NCI-H446 (cell line): ENCODE results near the gene OR4D2.

Experiments used
- DNase-seq, 2 experiments: peaks; one replicate each; lab custom pipeline; 2025; lab: John Stamatoyannopoulos, UW

The OR4D2 gene

DNA sequence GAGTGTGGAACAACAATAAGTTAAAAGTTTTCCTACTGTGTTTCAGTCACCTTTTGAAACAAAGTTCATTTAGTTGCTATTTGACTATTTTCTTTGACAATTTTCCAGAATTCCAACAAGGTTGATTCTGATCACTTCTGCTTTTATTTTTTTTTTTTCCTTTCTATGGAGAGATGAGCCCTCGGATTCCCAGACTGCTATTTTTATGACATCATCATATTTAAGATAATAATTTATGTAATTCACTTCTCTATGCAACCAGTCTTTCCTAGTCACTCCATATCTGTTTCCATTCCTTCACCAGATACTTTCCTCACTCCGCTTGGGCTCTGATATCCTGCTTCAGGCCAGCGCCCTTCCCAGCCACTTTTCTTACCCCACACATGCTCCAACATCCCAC is 8.1 kb downstream of the OR4D2 start:
- no peak for DNase-seq

DNA sequence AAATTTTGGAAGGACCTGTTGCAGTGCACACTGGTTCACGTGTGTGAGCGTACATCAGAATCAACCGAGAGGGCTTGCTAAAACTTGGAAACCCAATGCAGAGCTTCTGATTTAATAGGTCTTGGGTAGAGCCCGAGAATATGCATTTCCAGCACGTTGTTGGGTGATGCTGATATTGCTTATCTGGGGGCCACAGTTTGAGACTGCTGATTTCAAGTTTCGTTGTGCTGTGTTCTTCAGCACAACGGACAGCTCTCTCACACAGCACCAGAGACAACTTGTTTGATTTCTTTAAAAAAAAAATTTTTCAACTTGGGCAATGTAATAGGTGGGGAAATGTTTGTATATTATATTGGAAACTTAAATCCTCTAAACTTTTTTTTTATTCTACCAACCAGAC is 9.4 kb downstream of the OR4D2 start:
- DNase-seq: no peak

DNA sequence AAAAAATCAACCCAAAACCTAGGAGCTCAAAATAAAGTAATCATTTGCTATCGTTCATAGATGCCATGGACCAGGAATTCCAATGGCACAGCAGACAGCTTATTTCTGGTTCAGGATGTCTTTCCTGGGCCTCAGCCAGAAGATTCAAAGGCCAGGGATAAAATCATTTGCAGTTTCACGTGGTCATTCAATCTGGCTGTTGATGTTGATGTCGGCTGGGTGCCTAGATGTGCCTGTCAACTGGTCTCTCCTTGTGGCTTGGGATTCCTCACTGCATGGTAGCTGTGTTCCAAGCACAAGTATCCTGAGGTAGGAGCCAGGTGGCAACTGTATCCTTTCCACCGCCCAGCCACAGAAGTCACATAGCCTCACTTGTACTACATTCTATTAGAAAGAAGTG is 15.0 kb downstream of the OR4D2 start:
- DNase-seq: no peak

DNA sequence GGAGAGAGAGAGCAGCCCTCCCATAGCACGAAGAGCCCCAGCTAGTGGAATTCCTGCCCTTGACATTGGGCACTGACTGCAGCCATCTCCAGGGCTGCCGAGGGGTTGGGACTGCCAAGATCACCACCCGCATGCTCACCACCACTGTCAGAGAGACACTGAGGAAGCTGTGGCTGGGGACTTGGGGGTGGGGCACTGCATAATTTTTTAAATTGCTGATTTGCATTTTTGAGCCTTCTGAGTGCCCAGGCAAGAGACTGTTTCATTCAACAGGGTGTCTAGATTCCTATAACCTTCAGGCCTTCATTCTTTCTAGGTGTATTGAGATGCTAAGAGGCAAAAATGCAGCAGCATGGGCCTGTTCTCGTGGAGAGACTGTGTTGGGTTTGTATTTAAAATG is 16.7 kb downstream of the OR4D2 start:
- DNase-seq: no peak

- DNase-seq: no peak
These were observed 17.7 kb downstream of the OR4D2 start for GRCh38 chr17:58184308-58184985.

- no peak for DNase-seq
These were observed 18.4 kb downstream of the OR4D2 start for GRCh38 chr17:58184986-58185761.

- no peak for DNase-seq
These were observed 19.8 kb downstream of the OR4D2 start for GRCh38 chr17:58186591-58186990.

- no peak for DNase-seq
These were observed 20.3 kb downstream of the OR4D2 start for GRCh38 chr17:58187063-58187462.

DNA sequence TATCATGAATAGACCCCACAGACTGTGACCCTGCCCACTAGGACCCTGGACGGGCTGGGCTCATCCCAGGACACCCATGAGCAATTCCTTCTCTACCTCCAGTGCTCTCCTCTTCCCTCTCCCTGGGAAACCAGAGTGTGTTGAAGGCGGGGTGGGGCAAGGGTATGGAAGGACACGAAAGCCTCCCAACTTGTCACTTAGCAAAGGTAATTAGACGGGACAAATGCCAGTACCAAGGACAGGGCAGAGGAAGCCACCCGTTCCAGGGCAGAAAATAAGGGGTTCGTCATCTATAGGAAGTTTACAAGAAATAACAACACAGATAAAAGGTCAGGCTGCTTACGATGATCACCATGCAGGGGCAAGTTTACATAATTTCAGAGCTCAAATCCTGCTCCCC is 20.9 kb downstream of the OR4D2 start:
- no peak for DNase-seq

- peak in 1 of 2 experiments; percentile 58 for DNase-seq
These were observed 22.8 kb downstream of the OR4D2 start for GRCh38 chr17:58189436-58190146.

DNA sequence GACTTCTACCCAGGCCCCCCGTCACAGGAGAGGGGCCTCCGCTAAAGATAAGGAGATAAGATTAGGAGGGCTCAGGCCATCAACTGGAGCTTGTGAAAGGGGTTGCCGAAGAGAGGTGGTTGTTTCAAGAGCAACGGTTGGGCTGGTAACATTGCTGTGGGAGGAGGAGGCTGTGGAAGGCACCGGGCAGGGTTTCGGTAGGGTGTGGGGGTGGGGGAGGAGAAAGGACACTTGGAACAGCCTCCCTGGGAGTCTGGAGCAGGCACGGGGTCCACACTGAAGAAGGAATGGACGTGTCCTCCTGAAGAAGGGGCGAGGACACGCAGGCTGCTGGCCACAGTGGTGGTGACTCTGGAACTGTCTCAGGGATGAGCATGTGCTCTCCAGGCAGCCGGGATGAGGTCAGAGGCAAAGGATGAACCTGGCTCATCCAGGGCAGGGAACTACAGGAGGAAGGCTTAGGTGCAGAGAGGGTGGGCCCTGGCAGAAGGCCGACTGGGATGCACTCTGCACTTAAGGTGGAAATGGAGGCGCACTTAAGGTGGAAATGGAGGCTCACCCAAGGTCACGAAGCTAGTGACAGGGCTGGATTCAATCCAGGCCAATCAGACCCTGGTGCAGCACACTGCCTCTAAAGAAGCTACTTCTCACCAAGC is 24.6 kb downstream of the OR4D2 start:
- no peak for DNase-seq

DNA sequence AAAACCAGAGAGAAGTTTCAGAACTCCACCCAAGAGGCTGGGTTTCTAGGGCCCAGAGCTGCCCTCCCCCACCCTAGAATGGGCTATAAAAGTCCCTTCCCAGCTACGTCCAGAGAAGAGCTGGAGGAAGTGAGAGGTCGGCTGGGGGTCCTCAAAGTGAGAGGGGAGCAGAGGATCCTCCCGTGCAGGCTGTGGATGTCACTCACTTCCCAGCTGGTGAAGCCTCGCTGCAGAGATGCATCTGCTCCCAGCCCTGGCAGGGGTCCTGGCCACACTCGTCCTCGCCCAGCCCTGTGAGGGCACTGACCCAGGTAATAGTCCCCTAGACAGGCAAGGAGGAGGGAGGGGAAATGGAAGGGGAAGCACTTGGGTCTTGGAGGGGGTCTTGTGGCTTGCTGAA is 25.8 kb downstream of the OR4D2 start, which contains the start of gene EPX:
EPX (plus strand) TSS at position 115 of the 400 bp plus-strand sequence; CDS start at position 236, 121 bp downstream.
- no peak for DNase-seq

GRCh38 chr17:58193641-58194255 is 27.0 kb downstream of the OR4D2 start:
- no peak for DNase-seq

DNA sequence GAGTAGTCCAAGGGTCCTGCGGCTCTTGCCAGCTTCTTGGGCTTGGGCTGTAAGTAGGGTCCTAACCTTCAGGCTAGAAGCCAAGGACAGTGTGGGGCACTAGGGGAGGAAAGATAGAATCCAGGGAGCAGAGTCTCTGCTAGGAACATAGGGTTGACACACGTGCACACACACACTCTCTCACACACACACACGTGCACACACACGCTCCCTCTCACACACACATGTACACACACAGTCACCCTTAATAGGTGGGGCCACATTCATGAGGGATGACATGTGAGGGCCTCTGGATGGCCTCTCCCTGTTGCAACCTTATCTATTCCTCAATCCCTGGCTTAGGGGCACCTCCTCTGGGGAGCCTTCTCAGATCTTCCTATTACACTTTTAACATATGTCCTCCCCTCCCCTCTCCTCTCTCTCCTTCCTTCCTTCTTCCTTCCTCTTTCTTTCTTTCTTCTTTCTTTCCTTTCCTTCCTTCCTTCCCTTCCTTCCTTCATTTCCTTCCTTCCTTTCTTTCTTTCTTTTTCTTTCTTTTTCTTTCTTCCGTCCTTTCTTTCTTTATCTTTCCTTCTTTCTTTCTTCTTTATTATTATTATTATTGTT is 28.8 kb downstream of the OR4D2 start:
- no peak for DNase-seq

DNA sequence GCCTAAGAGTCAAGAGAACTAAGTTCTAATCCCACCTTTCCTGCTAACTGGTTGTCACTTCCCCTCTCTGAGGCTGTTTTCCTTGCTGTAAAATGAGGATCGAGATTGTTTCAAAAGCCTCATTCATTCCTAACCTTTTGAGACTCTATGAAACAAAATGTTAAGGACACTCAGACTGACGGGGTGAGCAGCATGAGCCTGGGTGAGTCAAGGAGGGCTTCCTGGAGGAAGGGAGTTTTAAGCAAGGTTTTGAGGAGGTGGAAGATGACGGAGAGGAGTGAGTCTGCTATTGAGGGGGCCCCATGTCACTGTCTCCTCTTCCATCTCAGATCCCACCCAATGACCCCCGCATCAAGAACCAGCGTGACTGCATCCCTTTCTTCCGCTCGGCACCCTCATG is 29.8 kb downstream of the OR4D2 start:
- no peak for DNase-seq

DNA sequence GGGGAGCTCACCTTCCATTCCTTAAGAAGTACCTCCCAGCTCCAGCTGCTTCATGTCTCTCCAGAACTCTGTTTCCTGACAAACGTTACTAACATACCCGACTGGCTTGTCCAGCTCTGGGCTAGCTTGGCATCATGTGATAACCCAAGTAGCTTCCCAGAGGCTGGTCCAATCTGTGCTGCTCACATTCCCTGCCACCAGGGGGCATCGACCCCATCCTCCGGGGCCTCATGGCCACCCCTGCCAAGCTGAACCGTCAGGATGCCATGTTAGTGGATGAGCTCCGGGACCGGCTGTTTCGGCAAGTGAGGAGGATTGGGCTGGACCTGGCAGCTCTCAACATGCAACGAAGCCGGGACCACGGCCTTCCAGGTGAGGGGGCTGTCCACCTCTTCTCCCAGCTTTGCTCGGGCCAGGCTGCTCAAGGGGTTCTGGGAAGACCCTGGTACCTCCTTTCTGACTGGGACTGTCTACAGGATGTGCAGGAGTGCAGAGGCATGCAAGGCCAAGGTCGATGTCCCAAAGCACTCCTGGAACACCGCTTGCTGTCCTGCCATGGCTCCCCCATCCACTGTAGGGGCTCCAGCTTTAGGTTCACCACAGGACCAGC is 33.3 kb downstream of the OR4D2 start:
- DNase-seq: peak; percentile 27 to 68

DNA sequence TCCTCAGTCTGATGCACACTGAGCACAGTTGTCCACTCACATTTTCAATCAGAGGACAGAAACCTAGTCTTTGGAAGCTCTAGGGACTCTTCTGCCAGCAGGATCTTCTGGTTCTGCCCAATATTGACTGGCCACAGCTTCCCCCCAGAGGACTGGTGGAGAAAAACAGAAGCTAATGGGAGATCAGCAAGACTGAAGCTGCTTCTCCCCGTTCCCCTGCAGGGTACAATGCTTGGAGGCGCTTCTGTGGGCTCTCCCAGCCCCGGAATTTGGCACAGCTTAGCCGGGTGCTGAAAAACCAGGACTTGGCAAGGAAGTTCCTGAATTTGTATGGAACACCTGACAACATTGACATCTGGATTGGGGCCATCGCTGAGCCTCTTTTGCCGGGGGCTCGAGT is 36.1 kb downstream of the OR4D2 start:
- DNase-seq: no peak

DNA sequence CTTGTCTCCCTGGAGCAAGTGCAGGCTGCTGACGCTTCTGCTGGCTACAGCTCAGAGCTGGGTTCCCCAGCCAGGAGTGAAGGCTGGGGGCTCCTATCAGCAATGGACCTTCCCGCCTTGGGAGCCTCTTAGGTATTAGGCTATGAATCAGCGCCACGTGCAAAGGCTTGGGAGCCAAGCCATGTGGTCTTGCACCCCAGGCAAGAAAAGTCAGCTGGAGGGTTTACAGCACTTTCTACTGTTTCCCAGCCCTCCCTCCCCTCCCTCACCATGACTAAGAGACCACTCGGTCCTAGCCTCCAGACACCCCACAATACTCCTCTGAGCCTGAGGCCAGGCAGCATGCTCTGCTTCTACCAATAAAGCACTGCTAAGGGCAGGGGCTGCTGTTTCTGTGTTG is 38.0 kb downstream of the OR4D2 start:
- no peak for DNase-seq

DNA sequence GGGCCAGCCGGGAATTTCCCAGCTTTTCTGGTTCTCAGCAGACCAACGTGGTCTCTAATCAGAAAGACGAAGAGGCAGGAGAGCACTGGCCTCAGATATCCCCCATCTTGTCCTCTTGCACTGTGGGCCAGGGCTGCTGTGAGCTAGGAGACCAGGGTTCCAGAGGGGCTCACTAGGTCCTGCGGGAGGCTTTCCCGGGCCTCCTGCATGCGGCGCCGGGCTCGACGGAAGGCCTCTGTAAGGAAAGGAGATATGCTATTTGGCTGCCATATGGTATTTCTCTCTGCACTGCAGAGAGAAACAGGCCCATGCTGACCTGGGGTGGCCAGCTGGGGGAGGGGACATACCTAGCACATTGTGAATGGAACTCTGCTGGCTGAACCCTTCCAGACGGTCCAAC is 39.2 kb downstream of the OR4D2 start:
- no peak for DNase-seq

GRCh38 chr17:58207451-58207850 is 40.7 kb downstream of the OR4D2 start:
- DNase-seq: peak in 1 of 2 experiments; percentile 53

DNA sequence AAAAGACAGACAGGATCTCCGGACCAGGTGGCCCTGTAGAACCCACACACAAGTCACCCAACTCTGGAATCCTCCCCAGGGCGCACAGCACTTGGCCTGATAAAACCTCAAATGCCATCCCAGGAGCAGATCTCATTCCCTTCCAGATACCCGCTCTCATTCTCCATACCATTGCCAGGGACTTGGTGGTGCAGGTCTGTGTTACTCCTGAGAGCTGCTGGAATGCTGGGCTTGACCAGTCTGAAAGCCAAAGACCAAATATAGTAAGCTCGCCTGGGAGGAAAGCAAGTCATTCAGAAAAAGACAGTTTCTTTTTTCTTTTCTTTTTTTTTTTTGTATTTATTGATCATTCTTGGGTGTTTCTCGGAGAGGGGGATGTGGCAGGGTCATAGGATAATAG is 41.6 kb downstream of the OR4D2 start:
- DNase-seq: no peak
